Smooth muscle cell (in vitro differentiated cells): ENCODE data around the gene CREB3L2. TPM values are rescaled to one million over a fixed set of nuclear protein-coding genes. Genes with fewer than 3 reads are reported as not detected.

Experiments
- DNase-seq: peaks from one replicate; lab custom pipeline; 2025; ENCODE audit not compliant: unreplicated experiment; lab: John Stamatoyannopoulos, UW
- H2AFZ ChIP-seq: fragments of 200-600 bp; sonication (generic); 2 replicates; pipeline ENCODE4 v1.6.0; 2016; ENCODE audit warnings: antibody characterized with exemption, low read depth, mild to moderate bottlenecking
- H3F3A ChIP-seq: fragments of 200-600 bp; sonication (generic); 2 replicates; pipeline ENCODE4 v1.6.0; 2017; ENCODE audit warnings: antibody characterized with exemption, low read depth
- H3K27ac ChIP-seq: fragments of 200-600 bp; sonication (generic); 2 replicates; pipeline ENCODE4 v1.5.1; 2016; ENCODE audit warnings: low read depth, mild to moderate bottlenecking
- H3K27me3 ChIP-seq: fragments of 200-600 bp; sonication (generic); 2 replicates; pipeline ENCODE4 v1.6.1; 2016; ENCODE audit warnings: low read depth, mild to moderate bottlenecking
- H3K36me3 ChIP-seq: fragments of 200-600 bp; sonication (generic); 2 replicates; pipeline ENCODE4 v1.5.1; 2016; ENCODE audit warnings: low read depth
- H3K4me1 ChIP-seq: fragments of 200-600 bp; sonication (generic); 2 replicates; pipeline ENCODE4 v1.5.1; 2016; ENCODE audit warnings: low read depth
- H3K4me2 ChIP-seq: fragments of 200-600 bp; sonication (generic); 2 replicates; pipeline ENCODE4 v1.6.0; 2016; ENCODE audit warnings: mild to moderate bottlenecking
- H3K4me3 ChIP-seq: fragments of 200-600 bp; sonication (generic); 2 replicates; pipeline ENCODE4 v1.5.1; 2016; ENCODE audit warnings: mild to moderate bottlenecking
- H3K79me2 ChIP-seq: fragments of 200-600 bp; sonication (generic); 2 replicates; pipeline ENCODE4 v1.6.0; 2016; ENCODE audit warnings: low read depth, mild to moderate bottlenecking
- H3K9ac ChIP-seq: fragments of 200-600 bp; sonication (generic); 2 replicates; pipeline ENCODE4 v1.6.0; 2016; ENCODE audit warnings: low read depth
- H3K9me3 ChIP-seq: fragments of 200-600 bp; sonication (generic); replicated peaks from 2 replicates; pipeline ENCODE4 v1.5.1; 2016; ENCODE audit warnings: low read depth
- H4K20me1 ChIP-seq: fragments of 200-600 bp; sonication (generic); 2 replicates; pipeline ENCODE4 v1.6.0; 2016; ENCODE audit warnings: low read depth
- CTCF ChIP-seq: fragments of 200-600 bp; sonication (generic); IDR thresholded peaks from 2 replicates; pipeline ENCODE4 v1.5.1; 2017; ENCODE audit warnings: borderline replicate concordance, mild to moderate bottlenecking, antibody characterized with exemption; ENCODE audit not compliant: insufficient read depth, poor library complexity, severe bottlenecking
- WGBS: methylation state at CpG from one replicate; pipeline ENCODE4 v1.1.7; 2016; ENCODE audit warnings: low lambda C conversion rate; 5-methylcytosine and 5-hydroxymethylcytosine counted together
- polyA plus RNA-seq: library from polyadenylated mRNA; unstranded; fragments of >200 nt; fragmentation: Nextera tagmentation; extraction: Ambion mirVana; gene quantifications from 2 replicates; pipeline ENCODE4 v1.2.1, GENCODE V29; 2016
- total RNA-seq: library from RNA; depleted of rRNA; stranded (reverse); fragments of >200 nt; gene quantifications from 2 replicates; pipeline ENCODE4 v1.2.3, GENCODE V29; 2014

Gene CREB3L2
- total and polyA plus RNA-seq, 2 experiments from 2014 or later = 27.4 to 69.1 TPM

- Histone ChIP-seq H3K79me2 (no peaks in the 10 kb centered on the region), H3K27me3 (peaks cover 15% of the 10 kb centered on the region), H3K4me2 (no peak overlapping the region), H3K4me3 (no peak overlapping the region), H2AFZ (no peak overlapping the region), H3F3A (no peaks in the 10 kb centered on the region), H3K4me1 (peaks cover 19% of the 10 kb centered on the region), H3K9me3 (no peaks in the 10 kb centered on the region), H3K27ac (no peak overlapping the region), H3K36me3 (no peaks in the 10 kb centered on the region), H3K9ac (no peak overlapping the region), H4K20me1 (no peaks in the 10 kb centered on the region)
- no peak for TF ChIP-seq CTCF
- WGBS = 67% methylated on average over 6 of the region's 6 CpGs
- DNase-seq = no peak
These were observed 161.7 kb downstream of the CREB3L2 start for GRCh38 chr7:137839903-137840779.

GRCh38 chr7:137838706-137839315, 163.1 kb downstream of the CREB3L2 start:
- Histone ChIP-seq H3K27ac (no peak overlapping the region), H3F3A (no peaks in the 10 kb centered on the region), H3K4me2 (no peak overlapping the region), H3K4me1 (peaks cover 19% of the 10 kb centered on the region), H3K79me2 (no peaks in the 10 kb centered on the region), H4K20me1 (no peaks in the 10 kb centered on the region), H3K9me3 (no peaks in the 10 kb centered on the region), H3K27me3 (peaks cover 1% of the 10 kb centered on the region), H3K4me3 (no peak overlapping the region), H2AFZ (no peak overlapping the region), H3K9ac (no peak overlapping the region), H3K36me3 (no peaks in the 10 kb centered on the region)
- WGBS = 92% methylated on average over 7 of the region's 7 CpGs
- TF ChIP-seq CTCF = no peak
- DNase-seq = no peak

GRCh38 chr7:137836541-137836940, 165.3 kb downstream of the CREB3L2 start:
- H3K27ac ChIP-seq = no peak overlapping the region
- H3F3A ChIP-seq = no peaks in the 10 kb centered on the region
- peaks cover 19% of the 10 kb centered on the region for H3K4me1 ChIP-seq
- no peak overlapping the region for H3K4me2 ChIP-seq
- H3K36me3 ChIP-seq = no peaks in the 10 kb centered on the region
- H3K27me3 ChIP-seq = no peaks in the 10 kb centered on the region
- no peak overlapping the region for H3K9ac ChIP-seq
- WGBS = 93% methylated on average over 1 of the region's 1 CpG
- no peak overlapping the region for H3K4me3 ChIP-seq
- H3K79me2 ChIP-seq = no peaks in the 10 kb centered on the region
- no peak for TF ChIP-seq CTCF
- no peak overlapping the region for H2AFZ ChIP-seq
- H3K9me3 ChIP-seq = no peaks in the 10 kb centered on the region
- DNase-seq = no peak
- no peaks in the 10 kb centered on the region for H4K20me1 ChIP-seq

GRCh38 chr7:137836113-137836509, 165.8 kb downstream of the CREB3L2 start:
- Histone ChIP-seq H3K27ac (no peak overlapping the region), H3K4me3 (no peak overlapping the region), H3K79me2 (no peaks in the 10 kb centered on the region), H3K9ac (no peak overlapping the region), H3K36me3 (no peaks in the 10 kb centered on the region), H4K20me1 (no peaks in the 10 kb centered on the region), H3F3A (no peaks in the 10 kb centered on the region), H3K4me2 (no peak overlapping the region), H3K27me3 (no peaks in the 10 kb centered on the region), H2AFZ (no peak overlapping the region), H3K4me1 (peaks cover 19% of the 10 kb centered on the region), H3K9me3 (no peaks in the 10 kb centered on the region)
- TF ChIP-seq CTCF = no peak
- no peak for DNase-seq
- WGBS = 85% methylated on average over 3 of the region's 3 CpGs
